Loucy (cell line): ENCODE measurements around the gene HOXA3.

Source experiments
- H2AFZ ChIP-seq: fragments of 200-600 bp; sonication (generic); 2 replicates; pipeline ENCODE4 v1.6.0; 2016; ENCODE audit warnings: antibody characterized with exemption, mild to moderate bottlenecking, low read length, moderate library complexity
- H3F3A ChIP-seq: fragments of 200-600 bp; 2 replicates; pipeline ENCODE4 v1.6.0; 2016; ENCODE audit warnings: antibody characterized with exemption, low read depth, mild to moderate bottlenecking
- H3K27me3 ChIP-seq: fragments of 200-600 bp; sonication (generic); 2 replicates; pipeline ENCODE4 v1.6.1; 2014; ENCODE audit warnings: low read length, mild to moderate bottlenecking; ENCODE audit not compliant: insufficient read depth, poor library complexity, severe bottlenecking
- H3K36me3 ChIP-seq: fragments of 200-600 bp; sonication (generic); 2 replicates; pipeline ENCODE4 v1.6.1; 2016; ENCODE audit warnings: low read length; ENCODE audit not compliant: insufficient read depth
- H3K4me1 ChIP-seq: fragments of 200-600 bp; sonication (generic); 2 replicates; pipeline ENCODE4 v1.5.1; 2014; ENCODE audit warnings: low read length, mild to moderate bottlenecking; ENCODE audit not compliant: insufficient read depth, poor library complexity, severe bottlenecking
- H3K4me2 ChIP-seq: fragments of 200-600 bp; sonication (generic); 2 replicates; pipeline ENCODE4 v1.6.0; 2014; ENCODE audit warnings: antibody characterized with exemption, low read length, low read depth, mild to moderate bottlenecking; ENCODE audit not compliant: poor library complexity, severe bottlenecking
- H3K4me3 ChIP-seq: fragments of 200-600 bp; sonication (generic); 2 replicates; pipeline ENCODE4 v1.5.1; 2014; ENCODE audit warnings: low read length, mild to moderate bottlenecking, mixed read lengths; ENCODE audit not compliant: poor library complexity, severe bottlenecking
- H3K79me2 ChIP-seq: fragments of 200-600 bp; sonication (generic); 2 replicates; pipeline ENCODE4 v1.6.1; 2014; ENCODE audit warnings: low read length; ENCODE audit not compliant: insufficient read depth
- H3K9ac ChIP-seq: fragments of 200-600 bp; sonication (generic); 2 replicates; pipeline ENCODE4 v1.6.0; 2014; ENCODE audit warnings: mild to moderate bottlenecking, low read depth, low read length, moderate library complexity; ENCODE audit not compliant: poor library complexity, severe bottlenecking
- H3K9me2 ChIP-seq: fragments of 200-600 bp; sonication (generic); replicated peaks from 2 replicates; pipeline ENCODE4 v1.6.1; 2016; ENCODE audit warnings: low read depth, low read length, mixed read lengths
- H3K9me3 ChIP-seq: fragments of 200-600 bp; sonication (generic); 2 replicates; pipeline ENCODE4 v1.6.1; 2014; ENCODE audit warnings: mild to moderate bottlenecking, antibody characterized with exemption, low read length, low read depth; ENCODE audit not compliant: insufficient read depth
- H4K20me1 ChIP-seq: fragments of 200-600 bp; sonication (generic); 2 replicates; pipeline ENCODE4 v1.6.0; 2014; ENCODE audit warnings: antibody characterized with exemption, low read length, mild to moderate bottlenecking; ENCODE audit not compliant: insufficient read depth, poor library complexity, severe bottlenecking
- CTCF ChIP-seq: fragments of 200-600 bp; sonication (generic); conservative IDR thresholded peaks from 2 replicates; pipeline ENCODE4 v1.5.1; 2014; ENCODE audit warnings: mild to moderate bottlenecking, antibody characterized with exemption, low read length
- EZH2phosphoT487 ChIP-seq: fragments of 200-600 bp; IDR thresholded peaks from 2 replicates; pipeline ENCODE4 v1.6.1; 2018; ENCODE audit warnings: antibody characterized with exemption, mild to moderate bottlenecking, moderate library complexity, borderline replicate concordance

HOXA3 gene

GRCh38 chr7:27199849-27200760, 47.7 kb upstream of the HOXA3 start, which contains the start of gene HOXA13:
TSS of gene HOXA13 (minus strand) at chr7:27200091. CDS start at chr7:27200077, 14 bp downstream.
- Histone ChIP-seq H3K79me2 (peaks cover 75% of the 10 kb centered on the region), H3K27me3 (no peaks in the 10 kb centered on the region), H3K4me2 (peak within 1 kb of the TSS; percentile 98), H3K4me1 (peaks cover 32% of the 10 kb centered on the region), H3F3A (0 out of 2 replicates have a peak, but pooled peaks cover 4% of the 10 kb centered on the region), H4K20me1 (peaks cover 40% of the 10 kb centered on the region), H3K36me3 (no peaks in the 10 kb centered on the region; the same call in 1 of the 2 replicates), H3K9ac (peak within 1 kb of the TSS; percentile 99), H3K4me3 (peak within 1 kb of the TSS; percentile 92), H3K9me2 (no peaks in the 10 kb centered on the region), H2AFZ (peak within 1 kb of the TSS; percentile 63), H3K9me3 (no peaks in the 10 kb centered on the region)
- TF ChIP-seq EZH2phosphoT487 (no peak), CTCF (no peak)

- peak overlapping the region; percentile 98 for H3K4me2 ChIP-seq
- peaks cover 85% of the 10 kb centered on the region for H3K79me2 ChIP-seq
- peak overlapping the region; percentile 91 for H3K4me3 ChIP-seq
- peaks cover 48% of the 10 kb centered on the region for H4K20me1 ChIP-seq
- peak overlapping the region; percentile 99 for H3K9ac ChIP-seq
- no peak overlapping the region for H2AFZ ChIP-seq
- no peaks in the 10 kb centered on the region for H3K9me3 ChIP-seq
- no peaks in the 10 kb centered on the region for H3K27me3 ChIP-seq
- H3F3A ChIP-seq = 0 out of 2 replicates have a peak, but pooled peaks cover 4% of the 10 kb centered on the region
- peaks cover 39% of the 10 kb centered on the region for H3K4me1 ChIP-seq
- H3K9me2 ChIP-seq = no peaks in the 10 kb centered on the region
- TF ChIP-seq EZH2phosphoT487 = no peak
- H3K36me3 ChIP-seq = peaks cover 4% of the 10 kb centered on the region; the same call in 1 of the 2 replicates
Observed at GRCh38 chr7:27198871-27199801, 46.8 kb upstream of the HOXA3 start.

GRCh38 chr7:27198138-27198841, 45.9 kb upstream of the HOXA3 start:
- Histone ChIP-seq H3K79me2 (peaks cover 94% of the 10 kb centered on the region), H3K36me3 (peaks cover 9% of the 10 kb centered on the region), H3K9ac (peak overlapping the region; percentile 99), H3K4me3 (peak overlapping the region; percentile 91), H3K9me2 (no peaks in the 10 kb centered on the region), H3K9me3 (no peaks in the 10 kb centered on the region), H3K4me2 (peak overlapping the region; percentile 98), H4K20me1 (peaks cover 53% of the 10 kb centered on the region), H3K4me1 (peaks cover 43% of the 10 kb centered on the region), H3K27me3 (peaks cover 6% of the 10 kb centered on the region), H2AFZ (no peak overlapping the region), H3F3A (0 out of 2 replicates have a peak, but pooled peaks cover 4% of the 10 kb centered on the region)
- TF ChIP-seq EZH2phosphoT487 (no peak), CTCF (no peak)
